Subcutaneous adipose tissue (tissue), 4 donors: ENCODE measurements around the gene OPCML. TPM values are rescaled to one million over a fixed set of nuclear protein-coding genes. Genes with fewer than 3 reads are reported as not detected.

Source experiments
- CTCF ChIP-seq: fragments of 450-650 bp; IDR thresholded peaks from one replicate; pipeline ENCODE4 v1.5.1; 2016; ENCODE audit warnings: low read depth, mild to moderate bottlenecking, control low read depth, antibody characterized with exemption, moderate library complexity
- total RNA-seq, 4 donors: library from RNA; depleted of rRNA; stranded (reverse); fragments of >200 nt; gene quantifications; one replicate each; pipeline ENCODE4 v1.1.0, GENCODE V29; 2016

Gene OPCML
- total RNA-seq, 4 donors from 2014 or later, result under 0.01 TPM; not detected in 3

- no peak for TF ChIP-seq CTCF
Measured at GRCh38 chr11:133524488-133524887, 7.8 kb downstream of the OPCML start.

GRCh38 chr11:133522344-133522743 lies 10.0 kb downstream of the OPCML start:
- no peak for TF ChIP-seq CTCF

GRCh38 chr11:133521502-133521901 lies 10.8 kb downstream of the OPCML start:
- TF ChIP-seq CTCF, result no peak

GRCh38 chr11:133520707-133521106 lies 11.6 kb downstream of the OPCML start:
- TF ChIP-seq CTCF, result no peak

- TF ChIP-seq CTCF, result no peak
Measured at GRCh38 chr11:133519560-133519959, 12.7 kb downstream of the OPCML start.

GRCh38 chr11:133518702-133519264 lies 13.5 kb downstream of the OPCML start:
- TF ChIP-seq CTCF, result no peak

GRCh38 chr11:133516845-133517244 lies 15.5 kb downstream of the OPCML start:
- no peak for TF ChIP-seq CTCF
